Esophagus muscularis mucosa (tissue), 4 donors: ENCODE data around the gene FDXACB1. TPM values are rescaled to one million over a fixed set of nuclear protein-coding genes. Genes with fewer than 3 reads are reported as not detected.

Experiments used
- DNase-seq: peaks from one replicate; pipeline ENCODE4 v3.0.0-alpha.2; 2017; ENCODE audit errors: extremely low spot score
- H3K27ac ChIP-seq, 4 donors: fragments of 200-600 bp; sonication (generic); replicated peaks in 1 of 4; 1 replicate in 3 of 4; 2 replicates in 1 of 4; pipeline ENCODE4 v1.5.1; 2016 to 2019; ENCODE audit warnings: mild to moderate bottlenecking in 1 of 4
- H3K27me3 ChIP-seq, 4 donors: fragments of 200-600 bp; sonication (generic); one replicate each; pipeline versions ENCODE4 v1.5.1 to v1.6.0; 2016 to 2019
- H3K36me3 ChIP-seq, 4 donors: fragments of 200-600 bp; sonication (generic); one replicate each; pipeline ENCODE4 v1.5.1; 2016 to 2019
- H3K4me1 ChIP-seq, 4 donors: fragments of 200-600 bp; sonication (generic); one replicate each; pipeline ENCODE4 v1.5.1; 2016 to 2019
- H3K4me3 ChIP-seq, 4 donors: fragments of 200-600 bp; sonication (generic); 1 replicate in 2 of 4; 2 replicates in 2 of 4; pipeline ENCODE4 v1.5.1; 2016 to 2019; ENCODE audit warnings: mild to moderate bottlenecking in 4 of 4, moderate library complexity in 1 of 4
- H3K9me3 ChIP-seq, 4 donors: fragments of 200-600 bp; sonication (generic); 1 replicate in 3 of 4; 2 replicates in 1 of 4; pipeline ENCODE4 v1.5.1; 2016 to 2019
- CTCF ChIP-seq, 3 experiments: fragments of 200-600 bp in 2 of 3; fragments of 450-650 bp in 1 of 3; sonication (generic) in 2 of 3; IDR thresholded peaks; one replicate each; pipeline ENCODE4 v1.5.1; 2017 to 2019; ENCODE audit warnings: antibody characterized with exemption in 3 of 3, mild to moderate bottlenecking in 2 of 3, moderate library complexity in 1 of 3
- EP300 ChIP-seq: sonication (generic); formaldehyde crosslinking; IDR thresholded peaks from one replicate; pipeline ENCODE4 v1.6.1; 2017; ENCODE audit warnings: antibody characterized with exemption
- POLR2A ChIP-seq: fragments of 450-650 bp; IDR thresholded peaks from one replicate; pipeline ENCODE4 v1.6.1; 2017; ENCODE audit warnings: antibody characterized with exemption, moderate library complexity, mild to moderate bottlenecking, low read depth
- POLR2AphosphoS5 ChIP-seq, 2 donors: sonication (generic); formaldehyde crosslinking; IDR thresholded peaks; one replicate each; pipeline ENCODE4 v1.6.1; 2017; ENCODE audit warnings: antibody characterized with exemption in 2 of 2
- WGBS: methylation state at CpG from one replicate; pipeline ENCODE4 v1.1.5; 2018; 5-methylcytosine and 5-hydroxymethylcytosine counted together
- intact Hi-C: fragments of 100-400 bp; cut with DNase I; formaldehyde crosslinking; loops from one replicate; pipeline ENCODE4 v1.15.1; 2023
- total RNA-seq, 4 donors: library from RNA; depleted of rRNA; stranded (reverse); fragments of >200 nt; gene quantifications; one replicate each; pipeline versions ENCODE4 v1.1.0 to v1.2.1, GENCODE V29; 2016

Gene FDXACB1
- total RNA-seq, result under 1 TPM; 0.83 to 0.92 (median 0.84) TPM

- 0% methylated on average over 44 of the region's 55 CpGs for WGBS
- DNase-seq, result peak; percentile 99
- H3K36me3 ChIP-seq, result peaks cover 0 to 30% (median 6%) of the 10 kb centered on the region in 4 donors
- H3K9me3 ChIP-seq, result no peaks in the 10 kb centered on the region
- H3K27ac ChIP-seq, result peak within 1 kb of the TSS; percentile 82 to 96 (median 94)
- intact Hi-C loops, result loop anchor here (2.0 to 10.0 kb wide), 3 partner anchors 54 to 206 kb away; partner anchors contain the start of genes SDHD and TIMM8B
- TF ChIP-seq POLR2A, result peak; percentile 65
- peak; percentile 92 to 95 for TF ChIP-seq POLR2AphosphoS5 (IDR thresholded peaks at IDR 0.05)
- TF ChIP-seq CTCF (IDR thresholded peaks at IDR 0.05), result peak in 2 of 3 experiments; percentile 98 to 99
- peak; percentile 90 for TF ChIP-seq EP300
- peak within 1 kb of the TSS; percentile 61 to 77 (median 64) for H3K4me3 ChIP-seq
- H3K4me1 ChIP-seq, result peaks cover 11 to 24% (median 18%) of the 10 kb centered on the region in 4 donors
- H3K27me3 ChIP-seq, result no peaks in the 10 kb centered on the region
Observed at GRCh38 chr11:111878849-111879636, at the start of gene FDXACB1, which contains the start of gene CFAP68. Gene FDXACB1 (minus strand): TSS chr11:111879165. CDS start chr11:111879132, 33 bp downstream. Gene CFAP68 (plus strand): TSS chr11:111879541. CDS start chr11:111879561, 20 bp downstream.

GRCh38 chr11:111926505-111927391 lies 47.8 kb upstream of the FDXACB1 start:
- Histone ChIP-seq H3K4me1 (peaks cover 36 to 62% (median 61%) of the 10 kb centered on the region in 4 donors), H3K9me3 (no peaks in the 10 kb centered on the region), H3K27ac (peak overlapping the region; percentile 87 to 93 (median 92)), H3K36me3 (no peaks in the 10 kb centered on the region), H3K4me3 (peak overlapping the region; percentile 45 to 59 (median 54)), H3K27me3 (no peaks in the 10 kb centered on the region)
- TF ChIP-seq POLR2A, result peak; percentile 48
- no peak for TF ChIP-seq EP300
- peak in 1 of 3 experiments; percentile 22 for TF ChIP-seq CTCF (IDR thresholded peaks at IDR 0.05)
- peak; percentile 79 to 89 for TF ChIP-seq POLR2AphosphoS5 (IDR thresholded peaks at IDR 0.05)
- intact Hi-C loops, result no loop called here
- peak; percentile 99 for DNase-seq
- 1% methylated on average over 33 of the region's 47 CpGs for WGBS

DNA sequence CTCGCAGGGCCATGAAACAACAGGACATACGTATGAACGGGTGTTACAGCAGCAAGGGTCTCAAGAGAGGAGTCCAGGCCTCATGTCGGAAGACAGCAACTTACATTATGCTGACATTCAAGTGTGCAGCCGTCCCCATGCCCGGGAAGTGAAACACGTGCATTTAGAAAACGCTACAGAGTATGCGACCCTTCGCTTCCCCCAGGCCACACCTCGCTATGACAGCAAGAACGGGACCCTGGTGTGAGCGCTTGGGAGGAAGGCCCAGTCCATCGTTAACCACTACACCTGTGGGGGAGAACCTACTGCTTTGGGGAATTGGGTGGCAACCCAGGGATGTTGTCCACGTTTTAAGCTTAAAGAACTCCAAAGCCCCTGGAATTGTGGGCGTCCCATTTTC lies 47.0 kb upstream of the FDXACB1 start:
- Histone ChIP-seq H3K27me3 (no peaks in the 10 kb centered on the region), H3K4me3 (peak overlapping the region in 1 of 4 donors; percentile 55), H3K36me3 (no peaks in the 10 kb centered on the region), H3K4me1 (peaks cover 41 to 64% (median 56%) of the 10 kb centered on the region in 4 donors), H3K9me3 (no peaks in the 10 kb centered on the region), H3K27ac (peak overlapping the region; percentile 87 to 93 (median 92))
- WGBS, result 88% methylated on average over 16 of the region's 16 CpGs
- no peak for DNase-seq
- TF ChIP-seq POLR2AphosphoS5 (IDR thresholded peaks at IDR 0.05) (no peak), POLR2A (no peak), EP300 (no peak), CTCF (IDR thresholded peaks at IDR 0.05) (no peak)
- intact Hi-C loops, result no loop called here

GRCh38 chr11:111923951-111924350 lies 45.0 kb upstream of the FDXACB1 start:
- peak overlapping the region in 3 of 4 donors; percentile 12 to 29 (median 21) for H3K4me3 ChIP-seq
- no peaks in the 10 kb centered on the region for H3K36me3 ChIP-seq
- H3K27me3 ChIP-seq, result no peaks in the 10 kb centered on the region
- DNase-seq, result peak; percentile 80
- no peak for TF ChIP-seq EP300
- TF ChIP-seq CTCF (IDR thresholded peaks at IDR 0.05), result no peak
- TF ChIP-seq POLR2A, result no peak
- no peak for TF ChIP-seq POLR2AphosphoS5 (IDR thresholded peaks at IDR 0.05)
- H3K9me3 ChIP-seq, result no peaks in the 10 kb centered on the region
- intact Hi-C loops, result no loop called here
- H3K27ac ChIP-seq, result peak overlapping the region; percentile 87 to 93 (median 92)
- peaks cover 45 to 66% (median 58%) of the 10 kb centered on the region in 4 donors for H3K4me1 ChIP-seq
